NCI-H774 (cell line): ENCODE results near the gene CUBN.

ENCODE experiments used
- DNase-seq: peaks from one replicate; lab custom pipeline; 2025; lab: John Stamatoyannopoulos, UW

CUBN gene

DNA sequence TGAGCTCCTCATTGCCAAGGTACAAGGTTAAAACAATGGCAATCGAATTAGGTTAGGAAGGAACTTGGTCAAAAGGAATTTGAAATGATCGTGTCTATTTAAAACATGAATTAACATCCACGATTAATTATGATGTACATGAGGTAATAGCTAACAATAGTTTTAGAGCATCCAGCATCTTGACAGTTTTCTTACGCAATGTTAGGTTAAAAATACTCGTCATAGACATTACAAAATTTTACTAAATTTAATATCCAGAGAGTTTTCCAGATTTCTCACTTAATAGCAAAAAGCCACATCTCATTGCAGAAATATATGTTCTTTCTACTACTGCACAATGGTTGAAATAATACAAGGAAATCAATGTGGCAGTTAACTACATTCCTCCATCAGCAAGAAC is 22.6 kb downstream of the CUBN start:
- DNase-seq: no peak

DNA sequence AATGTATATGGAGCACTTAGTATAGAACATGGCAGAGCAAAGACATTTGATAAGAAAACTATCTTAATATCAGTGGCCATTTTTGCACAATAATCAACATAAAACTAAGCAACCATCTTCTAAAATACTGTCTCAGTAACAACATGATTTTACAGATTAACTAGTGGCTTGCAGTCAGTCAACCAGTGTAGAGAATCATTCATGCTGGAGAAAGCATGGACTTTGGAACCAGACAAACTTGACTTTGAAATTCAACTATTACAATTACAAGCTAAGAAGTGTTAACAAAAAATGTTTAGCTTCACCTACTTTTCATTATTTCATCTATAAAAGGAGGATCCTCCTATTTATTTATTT is 27.7 kb downstream of the CUBN start:
- no peak for DNase-seq

DNA sequence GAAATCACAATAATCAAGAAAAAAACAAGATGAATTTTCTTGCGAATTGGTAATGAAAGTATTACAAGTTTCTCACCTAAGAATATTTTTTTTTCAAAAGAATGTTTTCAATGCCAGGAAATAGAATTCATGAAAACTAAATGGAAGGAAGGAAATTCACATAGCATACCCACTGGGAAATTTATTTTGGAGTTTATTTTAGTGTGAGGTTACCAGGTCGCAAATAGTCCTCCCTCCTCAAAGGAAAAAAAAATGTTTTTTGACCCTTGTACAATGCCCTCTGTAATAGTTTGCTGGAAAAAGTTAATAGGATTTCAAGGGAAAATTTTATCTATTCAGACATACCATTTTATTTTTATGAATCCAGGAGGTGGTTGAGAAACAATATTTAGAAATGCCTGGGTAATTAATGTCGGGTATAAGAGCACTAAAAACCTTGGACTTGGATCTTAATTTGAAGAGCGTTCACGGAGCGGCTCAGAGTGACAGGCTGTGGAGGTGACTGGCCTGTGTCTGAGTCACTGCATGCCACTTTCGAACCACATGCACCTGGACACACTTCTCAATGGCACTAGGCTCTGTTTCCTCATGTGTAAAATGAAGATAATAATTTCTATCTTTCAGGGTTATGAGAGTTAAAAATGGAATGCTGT is 28.2 kb downstream of the CUBN start:
- DNase-seq: no peak

DNA sequence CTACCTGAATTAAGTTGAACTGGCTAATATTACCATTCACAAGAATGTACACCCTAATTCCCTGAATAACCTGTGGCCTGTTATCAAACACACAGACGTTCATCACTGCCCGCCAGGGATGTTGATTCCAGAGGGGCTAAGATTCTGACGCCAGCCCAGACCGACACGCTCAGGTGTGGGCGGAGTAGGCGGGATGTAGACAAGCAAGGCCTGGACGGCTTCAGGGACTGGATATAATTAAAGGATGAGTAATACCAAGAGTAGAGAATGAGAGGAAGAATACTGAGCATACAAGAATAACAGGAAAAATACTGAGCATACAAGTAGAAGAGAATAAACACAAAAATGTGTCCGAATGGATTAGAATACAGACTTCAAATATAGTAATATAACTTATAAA is 29.0 kb downstream of the CUBN start:
- DNase-seq: no peak

DNA sequence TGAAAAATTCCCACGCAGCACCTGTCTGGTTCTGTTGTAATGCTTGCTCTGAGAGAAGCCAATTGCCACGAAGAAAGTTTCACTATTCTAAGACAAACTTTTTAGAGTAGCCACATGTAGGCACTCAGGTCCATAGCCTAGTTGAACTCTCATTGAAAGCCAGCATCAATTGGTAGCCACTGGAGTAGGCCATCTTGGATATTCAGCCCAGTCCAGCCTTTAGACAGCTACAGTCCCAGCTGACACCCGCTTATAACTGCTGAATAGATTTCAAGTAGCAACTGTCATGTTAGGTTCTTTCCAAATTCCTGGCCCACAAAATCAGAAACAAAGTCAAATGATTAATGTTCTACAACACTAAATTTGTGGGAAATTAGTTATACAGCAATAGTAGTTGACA is 31.6 kb downstream of the CUBN start:
- DNase-seq: no peak

DNA sequence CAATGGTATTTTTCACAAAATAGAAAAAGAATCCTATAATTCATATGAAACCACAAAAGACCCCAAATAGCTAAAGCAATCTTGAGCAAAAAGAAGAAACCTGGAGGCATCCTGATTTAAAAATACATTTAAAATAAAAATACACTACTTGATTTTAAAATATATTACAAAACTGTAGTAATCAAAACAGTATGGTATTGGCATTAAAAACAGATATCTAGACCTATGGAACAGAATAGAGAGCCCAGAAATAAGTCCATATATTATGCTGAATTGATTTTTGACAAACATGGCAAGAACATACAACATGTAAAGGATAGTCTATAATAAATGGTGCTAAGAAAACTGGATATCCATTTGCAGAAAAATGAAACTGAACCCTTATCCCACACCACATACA is 34.8 kb downstream of the CUBN start:
- DNase-seq: no peak

DNA sequence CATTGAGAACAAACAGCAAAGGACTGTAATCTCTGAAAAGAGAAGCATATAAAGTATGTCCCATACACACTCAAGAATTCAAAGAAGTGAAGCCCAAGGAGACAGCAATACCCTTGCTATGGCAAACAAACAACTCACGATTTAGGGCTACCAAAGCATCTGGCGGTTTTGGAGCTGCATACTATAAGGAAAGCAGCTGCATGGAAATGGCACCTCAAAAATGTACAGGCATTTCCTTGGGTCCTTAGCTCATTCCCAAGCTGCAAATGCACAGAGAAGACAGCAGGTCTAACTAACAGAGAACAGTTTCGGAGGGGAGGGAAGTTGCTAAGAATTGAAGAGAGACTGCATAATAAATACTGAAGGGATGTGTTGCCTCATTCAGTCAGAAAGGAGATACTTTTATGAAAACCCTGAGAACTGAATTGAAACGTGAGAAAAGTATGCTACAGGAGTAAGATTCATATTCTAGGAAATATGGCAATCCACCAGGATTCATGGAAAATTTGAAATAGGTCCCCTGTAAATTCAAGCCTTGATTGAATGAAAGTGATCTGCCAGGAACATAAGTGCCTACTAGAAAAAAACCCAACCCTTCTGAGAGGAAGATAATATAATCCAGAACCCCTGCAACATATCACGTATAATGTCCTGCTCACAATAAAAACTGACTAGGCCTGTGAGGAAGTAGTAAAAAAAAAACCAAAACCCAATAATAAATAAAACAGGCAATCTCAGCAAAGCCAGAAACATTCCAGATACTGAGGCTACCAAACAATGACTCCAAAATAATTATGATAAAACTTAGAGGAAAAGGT is 36.4 kb downstream of the CUBN start:
- no peak for DNase-seq

DNA sequence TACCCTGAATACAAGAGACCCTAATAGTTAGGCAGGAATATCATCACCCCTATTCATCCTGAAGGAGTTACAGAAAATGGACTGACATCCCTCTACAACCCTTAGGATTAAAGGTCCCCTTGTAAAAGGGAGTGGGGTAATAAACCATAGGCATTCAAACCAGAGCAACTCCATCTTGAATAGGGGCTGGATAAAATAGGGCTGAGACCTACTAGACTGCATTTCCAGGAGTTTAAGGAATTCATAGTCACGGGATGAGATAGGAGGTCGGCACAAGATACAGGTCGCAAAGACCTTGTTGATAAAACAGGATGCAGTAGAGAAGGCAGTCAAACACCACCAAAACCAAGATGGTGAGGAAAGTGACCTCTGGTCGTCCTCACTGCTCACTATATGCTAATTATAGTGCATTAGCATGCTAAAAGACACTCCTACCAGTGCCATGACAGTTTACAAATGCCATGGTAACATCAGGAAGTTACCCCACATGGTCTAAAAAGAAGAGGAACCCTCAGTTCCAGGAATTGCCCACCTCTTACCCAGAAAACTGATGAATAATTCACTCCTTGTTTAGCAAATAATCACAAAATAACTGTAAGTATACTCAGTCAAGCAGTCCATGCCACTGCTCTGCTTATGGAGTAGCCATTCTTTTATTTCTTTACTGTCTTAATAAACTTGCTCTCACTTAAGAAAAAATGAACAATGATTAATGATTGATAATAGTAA is 37.2 kb downstream of the CUBN start:
- no peak for DNase-seq

DNA sequence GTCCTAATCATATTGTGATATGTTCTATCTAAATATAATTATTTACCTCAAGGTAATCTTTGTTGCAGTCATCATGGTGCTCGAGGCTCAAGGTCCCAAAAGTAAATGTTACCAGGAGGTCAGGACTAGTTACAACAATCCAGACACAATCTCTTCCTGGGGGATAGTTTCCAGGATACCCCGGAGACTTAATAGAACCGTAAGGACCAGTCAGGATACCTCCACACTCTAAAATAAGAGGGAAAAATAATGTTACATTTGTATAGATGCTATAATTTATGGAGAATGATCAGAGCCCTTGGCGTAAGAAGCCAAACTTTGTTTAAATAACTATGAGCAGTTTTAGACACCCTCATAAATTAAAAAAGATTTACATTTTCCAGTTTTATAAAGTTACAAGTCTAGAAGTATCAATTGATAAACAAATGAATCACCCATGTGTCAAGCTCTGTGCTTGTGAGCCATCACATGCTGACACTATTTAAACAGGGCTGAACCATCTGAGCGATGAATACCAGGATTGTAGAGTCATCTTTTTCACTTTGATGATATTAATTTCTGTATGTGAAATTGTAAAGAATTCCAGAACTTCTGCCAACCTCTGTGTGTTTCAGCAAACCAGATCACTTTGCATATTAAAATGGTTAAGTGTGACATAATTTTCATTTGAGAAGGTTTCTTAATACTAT is 41.3 kb downstream of the CUBN start:
- DNase-seq: no peak

DNA sequence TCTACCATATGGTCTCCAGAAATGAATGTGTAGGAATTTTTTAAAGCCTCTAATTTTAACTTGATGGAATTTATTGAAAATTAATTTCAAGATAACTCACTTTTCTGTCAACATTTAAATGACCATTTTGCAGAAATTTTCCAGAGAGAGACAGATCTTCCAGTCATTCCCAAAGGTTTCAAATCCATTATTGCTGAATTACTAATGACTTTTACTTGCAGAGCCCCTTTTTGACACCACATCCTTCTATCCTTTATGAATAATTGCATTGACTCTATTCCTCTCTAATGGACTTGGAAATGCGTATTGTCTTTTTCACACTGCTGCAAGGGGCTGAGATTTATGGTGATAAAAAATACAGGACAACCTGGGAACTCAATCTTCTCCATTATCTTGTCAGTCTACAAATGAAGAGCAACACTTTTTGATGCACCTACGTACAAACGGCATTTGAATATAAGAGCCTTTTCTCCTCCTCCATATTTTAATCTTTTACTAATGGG is 42.7 kb downstream of the CUBN start:
- no peak for DNase-seq

DNA sequence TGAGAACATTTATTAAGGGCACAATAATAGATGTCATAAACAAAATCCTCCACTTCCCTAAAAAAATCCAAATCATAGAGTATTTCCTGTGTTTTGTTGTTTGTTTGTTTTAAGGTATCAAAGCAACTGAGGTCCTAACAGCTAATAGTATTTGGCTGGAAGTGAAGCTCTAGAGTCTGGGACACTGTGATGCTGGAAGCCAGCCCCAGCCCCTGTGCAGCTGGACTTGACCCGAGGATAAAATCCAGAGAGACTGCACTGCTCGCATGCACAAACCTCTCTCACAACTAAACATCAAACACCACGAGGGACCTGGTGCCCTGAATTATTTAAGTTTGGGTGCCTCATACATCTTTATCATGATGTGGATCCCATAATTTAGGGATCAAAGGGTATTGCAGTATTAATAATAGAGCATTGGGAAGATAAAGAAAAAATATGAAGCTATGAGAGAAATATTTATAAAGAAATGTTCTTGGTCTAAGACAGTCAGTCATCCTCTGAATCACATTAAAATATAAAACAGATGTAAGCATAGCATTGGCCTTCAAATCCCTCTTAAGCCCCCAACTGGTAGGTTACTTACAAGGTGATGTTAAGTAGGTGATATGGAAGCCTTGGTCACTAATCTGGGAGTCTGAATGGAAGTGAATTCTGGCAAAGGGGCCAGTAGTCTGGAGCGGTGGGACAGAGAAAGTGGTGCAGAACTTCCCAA is 44.4 kb downstream of the CUBN start:
- DNase-seq: no peak

DNA sequence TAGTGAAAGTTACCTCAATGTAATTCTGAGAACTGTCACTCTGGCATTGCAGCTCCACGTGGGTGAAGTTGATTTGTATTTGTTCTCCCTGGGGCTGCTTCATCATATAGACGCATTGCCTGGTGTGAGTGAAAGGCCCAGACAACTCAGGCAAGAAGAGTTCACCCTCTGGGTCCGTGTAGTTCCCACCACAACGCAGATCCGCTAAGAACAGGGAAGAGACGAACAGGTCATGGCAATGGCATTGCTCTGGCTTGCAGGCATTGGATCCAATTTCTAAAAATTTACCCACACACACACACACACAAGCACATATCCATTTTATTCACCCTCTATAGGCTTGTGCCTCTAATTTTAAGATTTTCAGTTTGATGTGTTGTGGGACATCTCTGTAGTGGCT is 45.4 kb downstream of the CUBN start:
- no peak for DNase-seq

DNA sequence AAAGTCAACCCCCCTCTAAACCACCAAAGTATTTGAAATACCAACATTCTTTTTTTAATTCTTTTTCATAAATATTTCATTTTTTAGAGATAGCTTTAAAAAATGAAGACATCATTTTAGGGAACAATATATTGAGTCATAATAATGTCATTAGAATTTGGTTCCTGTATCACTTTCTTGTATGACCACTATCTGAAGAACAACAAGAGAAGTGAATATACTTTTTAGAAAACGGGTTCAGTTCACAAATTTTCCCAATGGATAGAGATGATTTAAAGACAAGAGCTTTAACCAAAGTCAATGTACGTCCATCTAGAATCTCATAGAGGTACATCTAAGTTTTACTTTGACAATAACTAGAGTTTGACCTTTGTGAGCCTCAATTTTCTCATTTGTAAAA is 48.2 kb downstream of the CUBN start:
- DNase-seq: no peak

DNA sequence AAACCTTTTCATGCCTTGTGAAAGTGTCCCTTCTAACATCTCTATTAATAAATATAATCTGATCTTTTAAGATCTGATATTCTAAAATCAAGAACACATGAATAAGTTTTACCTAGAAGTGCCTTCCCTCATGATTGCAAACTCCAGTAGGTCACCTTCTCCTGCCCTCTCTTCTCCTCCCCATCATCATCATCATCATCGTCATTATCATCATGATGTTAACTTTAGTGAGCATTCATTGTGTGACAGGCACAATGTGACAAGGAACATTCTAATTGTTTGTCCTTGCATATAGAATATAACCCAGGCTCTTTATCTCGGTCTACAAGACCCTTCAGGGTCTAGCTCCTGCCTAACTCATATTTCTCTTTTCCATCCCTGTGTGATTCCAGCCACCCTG is 51.7 kb downstream of the CUBN start:
- no peak for DNase-seq

DNA sequence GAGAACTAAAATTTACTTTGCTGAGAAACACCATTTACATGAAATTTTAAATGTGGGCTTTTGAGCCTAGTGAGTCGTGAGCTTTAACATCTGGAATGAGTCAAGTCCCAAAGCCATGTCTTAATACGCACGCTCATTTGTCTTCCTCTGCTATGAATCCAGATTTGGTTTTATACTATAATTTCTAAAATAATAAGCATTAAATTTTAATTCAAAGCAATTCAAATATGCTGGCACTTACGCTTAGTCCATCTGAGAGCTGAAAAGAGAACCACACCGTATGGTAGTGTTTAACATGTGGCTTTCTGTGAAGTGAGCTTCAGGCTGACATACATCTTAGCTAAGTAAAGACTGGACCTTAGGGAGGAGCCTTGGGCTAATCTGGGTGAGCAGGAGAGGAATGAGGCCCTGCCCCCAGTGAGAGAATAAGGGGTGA is 52.2 kb downstream of the CUBN start:
- no peak for DNase-seq

DNA sequence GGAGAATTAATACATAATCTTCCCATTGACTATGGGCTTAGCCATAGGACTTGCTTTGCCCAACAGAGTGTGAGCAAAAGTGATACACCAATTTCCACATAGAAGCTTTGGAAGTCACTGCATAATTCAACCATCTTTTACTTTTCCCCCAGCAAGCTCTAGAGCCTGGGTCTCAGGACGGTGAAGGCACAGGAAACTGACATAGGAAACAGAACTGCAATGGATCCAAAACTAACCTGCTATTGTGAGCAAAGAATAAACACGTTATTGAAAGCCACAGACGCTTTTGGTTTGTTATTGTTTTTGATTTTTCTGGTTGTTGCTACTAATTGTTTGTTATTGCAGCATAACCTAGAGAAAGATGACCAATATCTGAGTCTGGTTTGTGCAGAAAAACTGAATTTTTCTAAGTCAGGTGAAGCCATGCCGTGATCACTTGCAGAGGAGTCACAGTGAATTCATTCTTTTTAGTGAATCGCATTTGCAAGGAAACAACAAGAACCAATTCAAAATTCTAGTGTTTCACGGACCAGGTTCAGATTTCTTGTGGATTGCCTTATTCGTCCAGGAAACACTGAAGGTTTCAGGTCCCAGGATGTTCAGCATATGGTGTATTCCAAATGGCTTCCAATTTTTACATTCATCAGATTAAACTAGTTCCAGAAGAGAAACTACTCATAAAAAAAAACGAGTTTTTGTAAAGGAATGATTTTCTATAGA is 52.8 kb downstream of the CUBN start:
- no peak for DNase-seq

DNA sequence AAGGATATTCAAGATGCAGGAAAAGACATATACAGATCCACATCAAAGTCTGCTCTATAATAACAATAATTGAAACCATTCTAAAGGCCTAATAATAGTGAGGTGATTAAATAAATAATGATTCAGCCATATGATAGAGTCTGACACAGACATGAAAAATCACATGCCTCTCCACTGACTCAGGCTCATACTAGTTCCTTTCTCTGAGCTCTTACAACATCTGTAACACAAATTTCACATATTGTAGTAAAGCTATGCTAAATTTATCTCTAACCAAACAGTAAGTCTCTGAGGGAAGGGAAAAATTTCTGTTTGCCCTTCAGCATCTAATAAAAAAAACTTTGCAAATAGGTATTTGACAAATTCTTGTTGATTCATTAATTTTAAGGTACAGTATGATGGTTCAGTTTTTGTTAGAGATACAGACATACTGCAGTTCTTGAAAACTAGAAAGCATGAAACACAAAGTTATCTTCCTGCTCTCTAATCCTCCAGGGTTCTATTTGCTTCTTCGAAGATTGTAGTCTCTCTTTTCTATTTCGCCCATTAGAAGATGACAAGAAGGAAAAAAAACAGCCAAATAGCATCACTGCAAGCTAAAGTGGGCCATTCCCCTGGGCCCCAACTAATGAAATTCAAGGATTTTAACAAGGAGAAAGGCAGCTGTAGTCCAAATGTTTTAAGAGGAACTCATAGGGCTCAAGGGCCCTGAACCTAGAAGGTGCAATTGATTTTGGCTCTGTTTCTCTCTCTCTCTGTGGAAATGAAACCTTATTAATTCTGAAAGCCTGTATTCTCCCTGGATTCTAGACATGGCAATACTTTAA is 53.9 kb downstream of the CUBN start:
- no peak for DNase-seq

DNA sequence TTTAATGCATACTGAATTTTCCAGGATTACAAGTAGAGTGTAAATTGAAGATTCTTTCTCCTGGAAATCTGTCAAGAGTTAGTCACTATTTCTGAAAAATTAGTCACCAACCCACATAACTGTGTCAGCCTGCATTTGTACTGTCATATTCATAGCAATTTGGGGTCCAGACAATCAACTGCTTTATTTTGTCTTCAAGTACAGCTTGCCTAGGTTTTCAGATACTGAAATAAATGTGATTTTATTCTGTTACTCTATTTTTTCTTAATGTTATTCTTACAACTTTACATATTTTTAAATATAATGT is 55.1 kb downstream of the CUBN start:
- DNase-seq: no peak

DNA sequence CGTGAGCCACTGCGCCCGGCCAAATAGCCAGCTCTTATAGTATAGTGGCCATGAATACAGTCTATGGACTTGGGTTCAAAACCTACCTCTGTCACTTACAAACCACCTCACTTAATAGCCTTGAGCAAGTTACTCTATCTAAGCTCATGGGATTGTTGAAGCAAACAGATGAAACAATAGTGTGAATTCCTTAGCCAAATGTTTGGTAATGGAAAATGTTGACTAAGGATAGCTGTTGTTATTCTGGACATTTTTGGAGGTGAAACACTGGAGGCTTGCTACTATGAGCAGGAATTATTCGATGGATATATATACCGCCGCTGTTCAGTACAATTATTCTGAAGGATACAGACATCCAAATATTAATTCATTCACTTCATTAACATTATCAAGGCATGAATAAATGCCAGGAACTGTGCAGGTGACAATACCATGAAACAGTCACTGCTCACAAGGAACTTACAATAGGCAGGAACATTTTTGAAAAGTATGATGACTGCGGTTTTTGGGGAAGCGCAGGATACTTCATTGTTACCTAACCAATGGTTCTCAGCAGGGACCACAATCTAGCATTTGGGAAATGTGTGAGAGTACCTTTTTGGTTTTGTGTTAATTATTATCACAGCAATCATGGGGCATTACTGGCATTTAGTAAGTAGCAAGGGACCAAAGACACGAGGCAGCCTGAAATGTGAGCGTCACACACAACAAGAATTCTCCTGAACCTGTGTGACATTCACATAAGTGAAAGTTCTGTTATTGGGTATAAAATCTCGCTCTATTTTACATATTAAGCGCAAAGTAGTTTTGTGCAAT is 55.7 kb downstream of the CUBN start:
- no peak for DNase-seq

DNA sequence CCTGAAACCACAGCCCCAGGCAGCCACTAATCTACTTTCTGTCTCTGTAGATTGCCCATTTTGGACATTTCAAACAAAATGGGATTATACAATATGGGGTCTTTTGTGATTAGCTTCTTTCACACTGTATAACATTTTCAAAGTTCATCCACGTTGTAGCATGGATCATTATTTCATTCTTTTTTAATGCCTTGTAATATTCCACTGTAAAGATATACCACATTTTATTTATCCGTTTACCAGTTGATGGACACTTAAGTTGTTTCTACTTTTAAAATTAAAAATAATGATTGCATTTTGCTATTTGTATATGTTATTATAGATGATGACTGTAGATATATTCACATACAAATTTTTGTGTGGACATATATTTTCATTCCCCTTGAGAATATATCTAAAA is 60.7 kb downstream of the CUBN start:
- no peak for DNase-seq
